HG02623 (cell line): ENCODE measurements around the gene GRIK5.

ENCODE experiments used
- ATAC-seq: cut with Tn5 transposase; IDR thresholded peaks from one replicate; pipeline ENCODE4 v1.9.1; 2021; ENCODE audit warnings: moderate library complexity; ENCODE audit not compliant: unreplicated experiment

The GRIK5 gene

GRCh38 chr19:42095142-42095813 lies 25.3 kb upstream of the GRIK5 start:
- no peak for ATAC-seq

DNA sequence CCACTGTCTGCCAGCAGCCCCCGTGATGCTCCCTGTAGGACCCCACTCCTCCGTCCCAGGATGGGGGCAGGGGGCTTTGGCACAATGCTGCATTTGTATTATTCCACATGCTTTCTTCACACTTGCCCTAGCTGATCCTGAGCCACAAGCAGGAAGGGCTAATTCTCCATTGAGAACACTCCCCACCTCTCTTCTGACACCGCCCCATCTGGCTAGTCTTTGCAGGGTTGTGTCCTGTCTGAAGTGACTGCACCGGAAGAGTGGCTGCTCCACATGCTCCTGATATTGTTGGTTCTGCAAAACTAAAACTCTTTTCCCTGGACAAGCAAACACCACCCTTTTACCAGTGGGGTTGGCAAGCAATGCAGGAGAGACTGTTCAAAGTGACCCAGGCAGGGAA lies 23.9 kb upstream of the GRIK5 start:
- ATAC-seq = no peak

DNA sequence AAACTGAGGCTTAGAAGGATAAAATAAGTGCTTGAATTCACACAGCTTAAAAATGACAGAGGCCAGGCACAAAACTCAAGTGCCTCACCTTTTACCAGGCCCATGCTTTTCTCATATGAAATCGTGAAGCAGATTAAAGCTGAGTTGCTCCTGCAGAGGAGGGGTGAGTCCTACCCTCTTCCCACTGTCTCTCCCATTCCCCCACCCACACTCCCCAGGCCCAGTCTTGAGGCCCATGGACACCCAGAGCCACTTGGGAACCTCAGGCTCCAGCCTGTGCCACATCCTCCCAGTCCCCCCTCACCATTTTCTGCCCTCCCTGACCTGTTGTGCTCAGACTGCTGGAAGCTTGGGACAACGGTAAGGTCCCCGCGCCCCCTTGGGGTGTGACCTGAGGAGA lies 23.5 kb upstream of the GRIK5 start:
- no peak for ATAC-seq

DNA sequence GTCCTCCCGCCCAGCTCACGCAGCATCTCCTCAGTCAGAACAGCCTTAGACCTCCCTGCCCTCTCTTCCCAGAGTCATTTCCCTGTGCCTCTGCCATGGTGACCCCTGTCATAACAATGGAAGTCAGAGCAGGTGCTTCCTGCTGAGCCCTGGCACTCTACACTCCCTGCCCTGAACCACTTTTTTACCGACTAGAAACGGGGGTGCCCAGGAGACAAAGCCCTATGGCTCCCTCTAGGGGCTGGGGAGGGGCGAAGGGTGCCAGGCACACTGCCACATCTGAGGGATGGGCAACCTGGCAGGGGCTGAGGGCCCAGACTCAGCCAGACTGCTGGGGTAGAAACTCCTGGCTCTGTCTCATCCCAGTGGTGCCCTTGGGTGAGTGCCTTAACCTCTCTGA lies 22.3 kb upstream of the GRIK5 start:
- no peak for ATAC-seq

- no peak for ATAC-seq
These were observed 21.7 kb upstream of the GRIK5 start for GRCh38 chr19:42091742-42092141.

GRCh38 chr19:42091300-42091699 lies 21.3 kb upstream of the GRIK5 start:
- no peak for ATAC-seq

- ATAC-seq = no peak
These were observed 20.7 kb upstream of the GRIK5 start for GRCh38 chr19:42090672-42091071.

DNA sequence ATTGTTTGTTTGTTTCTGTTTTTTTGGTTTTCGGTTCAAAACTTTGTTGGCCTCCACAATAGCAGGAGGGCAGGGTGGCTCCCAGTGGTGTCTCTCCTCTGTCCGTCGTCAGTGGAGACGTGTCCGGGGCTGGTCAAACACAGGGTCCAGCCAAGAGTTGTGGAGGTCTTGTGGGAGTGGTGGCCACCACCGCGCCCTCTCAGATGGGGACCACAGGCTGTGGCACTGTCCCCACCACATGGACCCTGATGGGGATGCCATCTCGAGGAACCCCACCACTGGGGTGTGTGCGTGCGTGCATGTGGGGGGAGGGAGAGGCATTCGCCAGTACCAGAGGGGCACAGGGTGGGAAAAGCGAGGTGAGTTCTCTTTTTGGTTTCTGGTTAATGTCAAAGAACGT lies 19.8 kb upstream of the GRIK5 start:
- ATAC-seq = no peak

- ATAC-seq = no peak
These were observed 19.3 kb upstream of the GRIK5 start for GRCh38 chr19:42089191-42089750.

GRCh38 chr19:42088471-42089190 lies 18.6 kb upstream of the GRIK5 start:
- ATAC-seq = no peak

GRCh38 chr19:42086770-42087550 lies 17.0 kb upstream of the GRIK5 start:
- no peak for ATAC-seq

GRCh38 chr19:42086188-42086736 lies 16.3 kb upstream of the GRIK5 start:
- no peak for ATAC-seq

GRCh38 chr19:42083537-42083936 lies 13.5 kb upstream of the GRIK5 start:
- ATAC-seq = no peak

- no peak for ATAC-seq
These were observed 11.7 kb upstream of the GRIK5 start for GRCh38 chr19:42081584-42082203.

GRCh38 chr19:42080764-42081375 lies 10.9 kb upstream of the GRIK5 start:
- ATAC-seq = no peak

DNA sequence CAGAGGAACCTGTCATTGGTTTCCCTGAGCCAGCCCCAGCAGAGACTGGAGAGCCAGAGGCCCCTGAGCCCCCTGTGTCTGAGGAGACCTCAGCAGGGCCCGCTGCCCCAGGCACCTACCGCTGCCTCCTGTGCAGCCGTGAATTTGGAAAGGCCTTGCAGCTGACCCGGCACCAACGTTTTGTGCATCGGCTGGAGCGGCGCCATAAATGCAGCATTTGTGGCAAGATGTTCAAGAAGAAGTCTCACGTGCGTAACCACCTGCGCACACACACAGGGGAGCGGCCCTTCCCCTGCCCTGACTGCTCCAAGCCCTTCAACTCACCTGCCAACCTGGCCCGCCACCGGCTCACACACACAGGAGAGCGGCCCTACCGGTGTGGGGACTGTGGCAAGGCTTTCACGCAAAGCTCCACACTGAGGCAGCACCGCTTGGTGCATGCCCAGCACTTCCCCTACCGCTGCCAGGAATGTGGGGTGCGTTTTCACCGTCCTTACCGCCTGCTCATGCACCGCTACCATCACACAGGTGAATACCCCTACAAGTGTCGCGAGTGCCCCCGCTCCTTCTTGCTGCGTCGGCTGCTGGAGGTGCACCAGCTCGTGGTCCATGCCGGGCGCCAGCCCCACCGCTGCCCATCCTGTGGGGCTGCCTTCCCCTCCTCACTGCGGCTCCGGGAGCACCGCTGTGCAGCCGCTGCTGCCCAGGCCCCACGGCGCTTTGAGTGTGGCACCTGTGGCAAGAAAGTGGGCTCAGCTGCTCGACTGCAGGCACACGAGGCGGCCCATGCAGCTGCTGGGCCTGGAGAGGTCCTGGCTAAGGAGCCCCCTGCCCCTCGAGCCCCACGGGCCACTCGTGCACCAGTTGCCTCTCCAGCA lies 10.1 kb upstream of the GRIK5 start:
- ATAC-seq = no peak

- ATAC-seq = no peak
These were observed 9.3 kb upstream of the GRIK5 start for GRCh38 chr19:42079276-42079669.

- no peak for ATAC-seq
These were observed 8.7 kb upstream of the GRIK5 start for GRCh38 chr19:42078538-42079275.

DNA sequence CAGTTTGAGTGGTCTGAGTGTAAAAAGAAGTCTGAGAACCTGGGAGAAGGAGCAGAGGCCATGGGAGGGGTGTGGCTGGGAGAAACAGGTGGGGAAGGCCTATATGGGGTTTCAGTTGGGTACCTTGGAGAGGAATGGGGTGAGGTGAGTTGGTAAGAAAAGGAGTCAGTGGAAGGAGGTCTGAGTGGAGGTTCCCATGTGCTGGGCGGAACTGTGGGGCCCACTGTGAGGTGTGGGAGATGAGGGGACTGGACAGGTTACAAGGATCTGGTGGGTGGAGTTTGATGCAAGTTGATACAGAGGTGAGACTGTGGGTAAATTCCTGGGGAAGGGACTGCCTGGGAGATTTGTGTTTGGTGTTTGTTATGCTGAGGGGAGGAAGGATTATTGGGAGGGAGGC lies 8.1 kb upstream of the GRIK5 start:
- ATAC-seq = no peak
